ENCODE measurements around the gene DAZL.
A peak's percentile ranks its signal among the peaks of the same experiment; 100 is the strongest.

Gene DAZL

GRCh38 chr3:16595778-16596177 is 9.4 kb downstream of the DAZL start:
- no peak for DNase-seq

- DNase-seq: no peak
These were observed 15.2 kb downstream of the DAZL start for GRCh38 chr3:16589867-16590624.

GRCh38 chr3:16589120-16589519 is 16.1 kb downstream of the DAZL start:
- DNase-seq: no peak

GRCh38 chr3:16587681-16588060 is 17.6 kb downstream of the DAZL start:
- no peak for DNase-seq

GRCh38 chr3:16587047-16587680 is 18.1 kb downstream of the DAZL start:
- DNase-seq: no peak

- no peak for DNase-seq
These were observed 20.3 kb downstream of the DAZL start for GRCh38 chr3:16584880-16585279.

- no peak for DNase-seq
These were observed 21.7 kb downstream of the DAZL start for GRCh38 chr3:16583551-16583950.

GRCh38 chr3:16570113-16570512 is 35.1 kb downstream of the DAZL start:
- DNase-seq: peak; percentile 50 to 51

GRCh38 chr3:16568532-16568931 is 36.7 kb downstream of the DAZL start:
- no peak for DNase-seq

- no peak for DNase-seq
These were observed 37.1 kb downstream of the DAZL start for GRCh38 chr3:16568115-16568514.

GRCh38 chr3:16559653-16560365 is 45.4 kb downstream of the DAZL start:
- DNase-seq: no peak

GRCh38 chr3:16554126-16554525 is 51.1 kb downstream of the DAZL start:
- DNase-seq: no peak

GRCh38 chr3:16552757-16553156 is 52.5 kb downstream of the DAZL start:
- DNase-seq: no peak

- no peak for DNase-seq
These were observed 53.8 kb downstream of the DAZL start for GRCh38 chr3:16551342-16551976.

GRCh38 chr3:16550676-16551341 is 54.4 kb downstream of the DAZL start:
- DNase-seq: peak; percentile 64 to 70

- peak in 1 of 2 experiments; percentile 18 for DNase-seq
These were observed 54.9 kb downstream of the DAZL start for GRCh38 chr3:16550305-16550675.

GRCh38 chr3:16548721-16549120 is 56.5 kb downstream of the DAZL start:
- no peak for DNase-seq

GRCh38 chr3:16547561-16548357 is 57.5 kb downstream of the DAZL start:
- DNase-seq: no peak

GRCh38 chr3:16546186-16547010 is 58.8 kb downstream of the DAZL start:
- DNase-seq: no peak

GRCh38 chr3:16545413-16546185 is 59.6 kb downstream of the DAZL start:
- DNase-seq: no peak
